HCT116 (cell line): ENCODE measurements around the gene CDC6. TPM values are rescaled to one million over a fixed set of nuclear protein-coding genes. Genes with fewer than 3 reads are reported as not detected.

Experiments used
- ATF3 ChIP-seq: IDR thresholded peaks from 2 replicates; pipeline ENCODE4 v1.6.1; 2012
- CBX3 ChIP-seq: IDR thresholded peaks from 2 replicates; pipeline ENCODE4 v1.6.1; 2012; ENCODE audit warnings: low read depth
- CEBPB ChIP-seq: IDR thresholded peaks from 2 replicates; pipeline ENCODE4 v1.6.1; 2012; ENCODE audit warnings: low read depth
- CTCF ChIP-seq, 3 experiments: fragments of 200-600 bp in 1 of 3; sonication (generic) in 1 of 3; IDR thresholded peaks in 2 of 3; conservative IDR thresholded peaks in 1 of 3; 2 replicates each; pipeline ENCODE4 v1.5.1; 2012 to 2017; ENCODE audit warnings: low read depth in 2 of 3, low read length in 2 of 3, antibody characterized with exemption in 1 of 3, borderline replicate concordance in 1 of 3, control low read depth in 1 of 3, mild to moderate bottlenecking in 1 of 3, mixed read lengths in 1 of 3, mixed run types in 1 of 3, moderate library complexity in 1 of 3; ENCODE audit not compliant: insufficient read depth in 1 of 3
- EZH2 ChIP-seq: fragments of 200-600 bp; sonication (generic); IDR thresholded peaks from 2 replicates; pipeline ENCODE4 v1.6.1; 2017; ENCODE audit warnings: antibody characterized with exemption, mixed run types
- FOSL1 ChIP-seq: IDR thresholded peaks from 2 replicates; pipeline ENCODE4 v1.6.1; 2012; ENCODE audit warnings: low read depth
- POLR2A ChIP-seq: IDR thresholded peaks from 2 replicates; pipeline ENCODE4 v1.7.0; 2011; ENCODE audit warnings: borderline replicate concordance; ENCODE audit not compliant: insufficient read depth, insufficient read length; ENCODE audit errors: extremely low read depth
- RAD21 ChIP-seq: IDR thresholded peaks from 2 replicates; pipeline ENCODE4 v1.6.1; 2012; ENCODE audit warnings: low read depth, mild to moderate bottlenecking
- REST ChIP-seq: IDR thresholded peaks from 2 replicates; pipeline ENCODE4 v1.6.1; 2012; ENCODE audit warnings: low read depth
- SP1 ChIP-seq: IDR thresholded peaks from 2 replicates; pipeline ENCODE4 v1.6.1; 2012; ENCODE audit warnings: low read depth
- YY1 ChIP-seq: IDR thresholded peaks from 2 replicates; pipeline ENCODE4 v1.6.1; 2011; ENCODE audit warnings: low read length, low read depth, moderate library complexity, mild to moderate bottlenecking; ENCODE audit not compliant: insufficient replicate concordance; ENCODE audit errors: extremely low read depth
- ZNF274 ChIP-seq: fragments of 200-500 bp; sonication (Bioruptor generic); IDR thresholded peaks from 2 replicates; pipeline ENCODE4 v1.6.1; 2014; ENCODE audit warnings: mild to moderate bottlenecking, low read depth, low read length, inconsistent platforms
- total RNA-seq: library from RNA; stranded (reverse); gene quantifications from one replicate; pipeline ENCODE4 v1.2.1, GENCODE V29; 2021; ENCODE audit not compliant: unreplicated experiment

Gene CDC6
- total RNA-seq, 1 experiment from 2014 or later, result 117 TPM

- TF ChIP-seq REST, result no peak
- TF ChIP-seq RAD21, result peak; percentile 91
- no peak for TF ChIP-seq EZH2
- TF ChIP-seq SP1, result peak; percentile 42
- peak; percentile 58 to 90 (median 69) for TF ChIP-seq CTCF (IDR thresholded peaks at IDR 0.05 in 2 of 3, conservative IDR thresholded peaks at IDR 0.05 in 1 of 3; ENCODE audit: borderline replicate concordance in 1 of 3, insufficient read depth in 1 of 3, low read depth in 2 of 3, low read length in 2 of 3)
- TF ChIP-seq CEBPB, result peak; percentile 9; the same call in 1 of the 2 replicates
- TF ChIP-seq POLR2A, result no peak
- no peak for TF ChIP-seq YY1
- TF ChIP-seq FOSL1, result no peak
- no peak for TF ChIP-seq ATF3
- TF ChIP-seq ZNF274, result no peak
- no peak for TF ChIP-seq CBX3
Observed at GRCh38 chr17:40290629-40291280, 3.1 kb downstream of the CDC6 start (continued).
